WTC11 (cell line): ENCODE data around the gene AATK. TPM values are rescaled to one million over a fixed set of nuclear protein-coding genes. Genes with fewer than 3 reads are reported as not detected.

Source experiments
- ATAC-seq: fragments of 200-7000 bp; cut with Tn5 transposase; 2 replicates; pipeline ENCODE4 v1.10.0; 2021; ENCODE audit warnings: mild to moderate bottlenecking, moderate library complexity
- CTCF ChIA-PET: fragments of 300-600 bp; sonication (Branson Sonifier 250); formaldehyde crosslinking; loops from one replicate; lab custom pipeline; 2021; ENCODE audit warnings: antibody characterized with exemption; lab: Charles Lee
- POLR2A ChIA-PET: fragments of 350-600 bp; sonication (Branson Sonifier 250); formaldehyde crosslinking; loops from one replicate; lab custom pipeline; 2021; ENCODE audit warnings: antibody characterized with exemption; lab: Charles Lee
- DNase-seq: peaks from one replicate; pipeline ENCODE4 v3.0.0; 2021; ENCODE audit warnings: low spot score
- H3K27ac Mint-ChIP-seq: 2 replicates; pipeline ENCODE4 v1.8.0; 2021; ENCODE audit warnings: mixed read lengths
- H3K27me3 Mint-ChIP-seq: 2 replicates; pipeline ENCODE4 v1.8.0; 2021; ENCODE audit warnings: low read depth, mild to moderate bottlenecking, moderate library complexity, mixed read lengths
- H3K36me3 Mint-ChIP-seq: 2 replicates; pipeline ENCODE4 v1.8.0; 2021; ENCODE audit warnings: mixed read lengths
- H3K4me1 Mint-ChIP-seq: 2 replicates; pipeline ENCODE4 v1.8.0; 2022; ENCODE audit warnings: mixed read lengths
- H3K4me3 Mint-ChIP-seq: 2 replicates; pipeline ENCODE4 v1.8.0; 2021; ENCODE audit warnings: mild to moderate bottlenecking, moderate library complexity, mixed read lengths
- H3K9me3 Mint-ChIP-seq: 2 replicates; pipeline ENCODE4 v1.8.0; 2021; ENCODE audit warnings: mixed read lengths
- ARID4B ChIP-seq: sonication (generic); formaldehyde crosslinking; IDR thresholded peaks from 2 replicates; pipeline ENCODE4 v1.8.0; 2023; ENCODE audit warnings: missing genetic modification reagents, mild to moderate bottlenecking, borderline replicate concordance
- ATF1 ChIP-seq: sonication (generic); formaldehyde crosslinking; IDR thresholded peaks from 2 replicates; pipeline ENCODE4 v1.8.1; 2023; ENCODE audit warnings: mild to moderate bottlenecking, moderate library complexity, missing genetic modification reagents
- CBFB ChIP-seq: sonication (generic); formaldehyde crosslinking; IDR thresholded peaks from 2 replicates; pipeline ENCODE4 v1.8.1; 2022; ENCODE audit warnings: mild to moderate bottlenecking, low read depth, missing genetic modification reagents
- CDX4 ChIP-seq: fragments of 250-450 bp; sonication (Bioruptor Pico); IDR thresholded peaks from 2 replicates; pipeline ENCODE4 v1.9.0; 2021; ENCODE audit warnings: moderate library complexity, mild to moderate bottlenecking, inconsistent platforms, borderline replicate concordance
- ELF4 ChIP-seq: sonication (generic); formaldehyde crosslinking; IDR thresholded peaks from 2 replicates; pipeline ENCODE4 v1.8.1; 2022; ENCODE audit warnings: low read depth, mild to moderate bottlenecking, moderate library complexity, missing genetic modification reagents
- NFYB ChIP-seq: sonication (generic); formaldehyde crosslinking; conservative IDR thresholded peaks from 2 replicates; pipeline ENCODE4 v1.8.0; 2022; ENCODE audit warnings: low read depth, missing genetic modification reagents
- RORB ChIP-seq: fragments of 250-450 bp; sonication (Bioruptor Pico); IDR thresholded peaks from 2 replicates; pipeline ENCODE4 v1.9.0; 2021; ENCODE audit warnings: mild to moderate bottlenecking
- TEAD1 ChIP-seq: sonication (generic); formaldehyde crosslinking; IDR thresholded peaks from 2 replicates; pipeline ENCODE4 v1.8.0; 2022; ENCODE audit warnings: mild to moderate bottlenecking, missing genetic modification reagents
- TP53 ChIP-seq: sonication (generic); formaldehyde crosslinking; IDR thresholded peaks from 2 replicates; pipeline ENCODE4 v1.8.1; 2023; ENCODE audit warnings: mild to moderate bottlenecking, missing genetic modification reagents
- ZNF317 ChIP-seq: sonication (generic); formaldehyde crosslinking; IDR thresholded peaks from 2 replicates; pipeline ENCODE4 v1.8.1; 2023; ENCODE audit warnings: low read depth, mild to moderate bottlenecking, moderate library complexity, missing genetic modification reagents, borderline replicate concordance
- ZNF512 ChIP-seq: sonication (generic); formaldehyde crosslinking; IDR thresholded peaks from 2 replicates; pipeline ENCODE4 v1.8.1; 2022; ENCODE audit warnings: missing genetic modification reagents, borderline replicate concordance
- ZNF671 ChIP-seq: fragments of 250-450 bp; sonication (Bioruptor Pico); IDR thresholded peaks from 2 replicates; pipeline ENCODE4 v1.8.0; 2021; ENCODE audit warnings: mild to moderate bottlenecking
- total RNA-seq: library from RNA; stranded (reverse); gene quantifications from 3 replicates; pipeline ENCODE4 v1.2.3, GENCODE V29; 2021
- TF ChIP-seq, protein P1 (sequence below): sonication (generic); formaldehyde crosslinking; IDR thresholded peaks from 2 replicates; pipeline ENCODE4 v1.8.1; 2023; ENCODE audit warnings: mild to moderate bottlenecking, missing genetic modification reagents

Gene AATK
- total RNA-seq, 1 experiment from 2014 or later, result 2.9 TPM

- TF ChIP-seq ZNF317 (no peak), ATF1 (CRISPR knock-in tag) (no peak), ARID4B (no peak), CBFB (CRISPR knock-in tag) (no peak)
These were observed 45.1 kb downstream of the AATK start (continued) for GRCh38 chr17:81120695-81121621.

- ChIA-PET CTCF (interaction anchor here (0.6 to 3.0 kb wide), 11 partner anchors 9 to 364 kb away, joined by 3 to 23 read pairs (median 7); partner anchors contain the start of gene CEP131), POLR2A (no interaction called here)
- no peak for ATAC-seq
These were observed 45.9 kb downstream of the AATK start for GRCh38 chr17:81120149-81120484.

More at GRCh38 chr17:81120149-81120484, 45.9 kb downstream of the AATK start:
- Mint-ChIP-seq H3K36me3 (no peaks in the 10 kb centered on the region), H3K4me3 (no peak overlapping the region), H3K4me1 (no peaks in the 10 kb centered on the region), H3K9me3 (no peaks in the 10 kb centered on the region), H3K27me3 (peaks cover 4% of the 10 kb centered on the region), H3K27ac (no peak overlapping the region)
- TF ChIP-seq ZNF671, result no peak
- no peak for TF ChIP-seq ELF4
- no peak for TF ChIP-seq CDX4 (CRISPR knock-in tag)
- TF ChIP-seq CBFB (CRISPR knock-in tag), result no peak
- TF ChIP-seq TP53 (CRISPR knock-in tag), result no peak
- TF ChIP-seq NFYB (CRISPR knock-in tag), result no peak
- TF ChIP-seq ZNF512 (CRISPR knock-in tag), result no peak
- TF ChIP-seq RORB (CRISPR knock-in tag), result no peak
- TF ChIP-seq, protein P1, sequence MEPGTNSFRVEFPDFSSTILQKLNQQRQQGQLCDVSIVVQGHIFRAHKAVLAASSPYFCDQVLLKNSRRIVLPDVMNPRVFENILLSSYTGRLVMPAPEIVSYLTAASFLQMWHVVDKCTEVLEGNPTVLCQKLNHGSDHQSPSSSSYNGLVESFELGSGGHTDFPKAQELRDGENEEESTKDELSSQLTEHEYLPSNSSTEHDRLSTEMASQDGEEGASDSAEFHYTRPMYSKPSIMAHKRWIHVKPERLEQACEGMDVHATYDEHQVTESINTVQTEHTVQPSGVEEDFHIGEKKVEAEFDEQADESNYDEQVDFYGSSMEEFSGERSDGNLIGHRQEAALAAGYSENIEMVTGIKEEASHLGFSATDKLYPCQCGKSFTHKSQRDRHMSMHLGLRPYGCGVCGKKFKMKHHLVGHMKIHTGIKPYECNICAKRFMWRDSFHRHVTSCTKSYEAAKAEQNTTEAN (CRISPR knock-in tag), result no peak
- TF ChIP-seq ATF1 (CRISPR knock-in tag), result no peak
- no peak for TF ChIP-seq ARID4B
- no peak for TF ChIP-seq TEAD1 (CRISPR knock-in tag)
- DNase-seq, result no peak
